HG02798 (cell line): ENCODE measurements around the gene RET.
A peak's percentile ranks its signal among the peaks of the same experiment; 100 is the strongest.

Experiments used
- ATAC-seq: cut with Tn5 transposase; IDR thresholded peaks from one replicate; pipeline ENCODE4 v1.9.1; 2021; ENCODE audit warnings: mild to moderate bottlenecking; ENCODE audit not compliant: unreplicated experiment, poor library complexity

RET gene

GRCh38 chr10:43100366-43100765, 23.5 kb downstream of the RET start:
- ATAC-seq: no peak

GRCh38 chr10:43102063-43102828, 25.4 kb downstream of the RET start:
- ATAC-seq: no peak

- ATAC-seq: peak; percentile 83
Observed at GRCh38 chr10:43105102-43105955, 28.5 kb downstream of the RET start.

GRCh38 chr10:43105956-43106229, 29.0 kb downstream of the RET start:
- ATAC-seq: no peak

GRCh38 chr10:43106256-43107091, 29.6 kb downstream of the RET start:
- ATAC-seq: no peak

- ATAC-seq: no peak
Observed at GRCh38 chr10:43108951-43109350, 32.1 kb downstream of the RET start.

- no peak for ATAC-seq
Observed at GRCh38 chr10:43109671-43110249, 32.9 kb downstream of the RET start.

GRCh38 chr10:43110338-43111071, 33.6 kb downstream of the RET start:
- peak; percentile 79 for ATAC-seq

- no peak for ATAC-seq
Observed at GRCh38 chr10:43111101-43111500, 34.2 kb downstream of the RET start.

GRCh38 chr10:43111921-43112607, 35.2 kb downstream of the RET start:
- ATAC-seq: no peak

- no peak for ATAC-seq
Observed at GRCh38 chr10:43112608-43112961, 35.7 kb downstream of the RET start.

- ATAC-seq: no peak
Observed at GRCh38 chr10:43113201-43114087, 36.6 kb downstream of the RET start.

GRCh38 chr10:43114088-43114742, 37.3 kb downstream of the RET start:
- ATAC-seq: no peak

GRCh38 chr10:43114743-43115611, 38.1 kb downstream of the RET start:
- no peak for ATAC-seq

- no peak for ATAC-seq
Observed at GRCh38 chr10:43115881-43116595, 39.2 kb downstream of the RET start.

GRCh38 chr10:43116596-43116995, 39.7 kb downstream of the RET start:
- no peak for ATAC-seq
